ENCODE results near the gene PROX2.

- TF ChIP-seq POLR2AphosphoS5 (IDR thresholded peaks at IDR 0.05; ENCODE audit: borderline replicate concordance, low read depth, low read length) (no peak), EZH2 (IDR thresholded peaks at IDR 0.05) (no peak)
Measured at GRCh38 chr14:74921987-74922751, 46.2 kb upstream of the PROX2 start.
